Measurements from ENCODE around the gene CACNA1A. TPM values are rescaled to one million over a fixed set of nuclear protein-coding genes. Genes with fewer than 3 reads are reported as not detected.

The CACNA1A gene
- total and polyA plus RNA-seq, 2 of the 13 experiments (the other 11 are each of a cell fraction or from before 2014, with no cell fraction given) = not detected

- FAIRE-seq (no peak), DNase-seq (ENCODE audit: low spot score) (no peak), ATAC-seq (peak; percentile 28)
- Histone ChIP-seq H3K27ac (ENCODE audit: extremely low read length, insufficient read depth, low read length) (no peak overlapping the region), H3K36me3 (replicated peaks in 1 of 2; ENCODE audit: control insufficient read depth in 1 of 2, insufficient read depth in 2 of 2, low read length in 2 of 2) (no peaks in the 10 kb centered on the region), H3K4me1 (ENCODE audit: insufficient read depth, low read length) (peaks cover 10% of the 10 kb centered on the region), H3K4me2 (ENCODE audit: low read depth, low read length) (no peak overlapping the region), H3K79me2 (ENCODE audit: insufficient read depth, low read length) (no peaks in the 10 kb centered on the region), H3K9me3 (ENCODE audit: low read length) (no peaks in the 10 kb centered on the region), H3K4me3 (replicated peaks in 1 of 3; ENCODE audit: insufficient read depth in 1 of 3, low read depth in 2 of 3, low read length in 3 of 3) (no peak overlapping the region), H4K20me1 (ENCODE audit: insufficient read depth, low read length) (no peaks in the 10 kb centered on the region), H2AFZ (ENCODE audit: low read length) (no peak overlapping the region), H3K9ac (ENCODE audit: insufficient read depth, low read depth, low read length) (no peak overlapping the region), H3K27me3 (ENCODE audit: control insufficient read depth in 1 of 2, insufficient read depth in 2 of 2, low read length in 2 of 2) (no peaks in the 10 kb centered on the region; a peak in 2 of 5 replicates)
- 0 out of 2 replicates have a peak, but pooled peaks have one; percentile 31 for TF ChIP-seq ZNF263 (CRISPR knock-in tag; IDR thresholded peaks at IDR 0.05)
- TF ChIP-seq, protein P1, sequence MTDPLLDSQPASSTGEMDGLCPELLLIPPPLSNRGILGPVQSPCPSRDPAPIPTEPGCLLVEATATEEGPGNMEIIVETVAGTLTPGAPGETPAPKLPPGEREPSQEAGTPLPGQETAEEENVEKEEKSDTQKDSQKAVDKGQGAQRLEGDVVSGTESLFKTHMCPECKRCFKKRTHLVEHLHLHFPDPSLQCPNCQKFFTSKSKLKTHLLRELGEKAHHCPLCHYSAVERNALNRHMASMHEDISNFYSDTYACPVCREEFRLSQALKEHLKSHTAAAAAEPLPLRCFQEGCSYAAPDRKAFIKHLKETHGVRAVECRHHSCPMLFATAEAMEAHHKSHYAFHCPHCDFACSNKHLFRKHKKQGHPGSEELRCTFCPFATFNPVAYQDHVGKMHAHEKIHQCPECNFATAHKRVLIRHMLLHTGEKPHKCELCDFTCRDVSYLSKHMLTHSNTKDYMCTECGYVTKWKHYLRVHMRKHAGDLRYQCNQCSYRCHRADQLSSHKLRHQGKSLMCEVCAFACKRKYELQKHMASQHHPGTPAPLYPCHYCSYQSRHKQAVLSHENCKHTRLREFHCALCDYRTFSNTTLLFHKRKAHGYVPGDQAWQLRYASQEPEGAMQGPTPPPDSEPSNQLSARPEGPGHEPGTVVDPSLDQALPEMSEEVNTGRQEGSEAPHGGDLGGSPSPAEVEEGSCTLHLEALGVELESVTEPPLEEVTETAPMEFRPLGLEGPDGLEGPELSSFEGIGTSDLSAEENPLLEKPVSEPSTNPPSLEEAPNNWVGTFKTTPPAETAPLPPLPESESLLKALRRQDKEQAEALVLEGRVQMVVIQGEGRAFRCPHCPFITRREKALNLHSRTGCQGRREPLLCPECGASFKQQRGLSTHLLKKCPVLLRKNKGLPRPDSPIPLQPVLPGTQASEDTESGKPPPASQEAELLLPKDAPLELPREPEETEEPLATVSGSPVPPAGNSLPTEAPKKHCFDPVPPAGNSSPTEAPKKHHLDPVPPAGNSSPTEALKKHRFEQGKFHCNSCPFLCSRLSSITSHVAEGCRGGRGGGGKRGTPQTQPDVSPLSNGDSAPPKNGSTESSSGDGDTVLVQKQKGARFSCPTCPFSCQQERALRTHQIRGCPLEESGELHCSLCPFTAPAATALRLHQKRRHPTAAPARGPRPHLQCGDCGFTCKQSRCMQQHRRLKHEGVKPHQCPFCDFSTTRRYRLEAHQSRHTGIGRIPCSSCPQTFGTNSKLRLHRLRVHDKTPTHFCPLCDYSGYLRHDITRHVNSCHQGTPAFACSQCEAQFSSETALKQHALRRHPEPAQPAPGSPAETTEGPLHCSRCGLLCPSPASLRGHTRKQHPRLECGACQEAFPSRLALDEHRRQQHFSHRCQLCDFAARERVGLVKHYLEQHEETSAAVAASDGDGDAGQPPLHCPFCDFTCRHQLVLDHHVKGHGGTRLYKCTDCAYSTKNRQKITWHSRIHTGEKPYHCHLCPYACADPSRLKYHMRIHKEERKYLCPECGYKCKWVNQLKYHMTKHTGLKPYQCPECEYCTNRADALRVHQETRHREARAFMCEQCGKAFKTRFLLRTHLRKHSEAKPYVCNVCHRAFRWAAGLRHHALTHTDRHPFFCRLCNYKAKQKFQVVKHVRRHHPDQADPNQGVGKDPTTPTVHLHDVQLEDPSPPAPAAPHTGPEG (CRISPR knock-in tag; IDR thresholded peaks at IDR 0.05) = no peak
- in situ Hi-C loops (cut with HindIII; ENCODE audit: extremely low pct_ligation_motif_present, low pct_unique_long_range_greater_than_20kb) (no loop called here), intact Hi-C loops (cut with micrococcal nuclease; ENCODE audit: unreplicated experiment) (no loop called here)
- WGBS (ENCODE audit: low lambda C conversion rate) = 26% methylated on average over 12 of the region's 20 CpGs
- CTCF ChIA-PET (ENCODE audit: low intra/inter-chr PET ratio, low total read pairs) = no interaction called here
- POLR2A ChIA-PET = no interaction called here
- BruUV-seq (replicated peaks) = no TSS peak
Observed at GRCh38 chr19:13210941-13211340, 295.3 kb downstream of the CACNA1A start.

- no peak for ATAC-seq
- H3K36me3 ChIP-seq (replicated peaks in 1 of 2; ENCODE audit: control insufficient read depth in 1 of 2, insufficient read depth in 2 of 2, low read length in 2 of 2) = no peaks in the 10 kb centered on the region
- DNase-seq (ENCODE audit: low spot score) = no peak
- H3K9ac ChIP-seq (ENCODE audit: insufficient read depth, low read depth, low read length) = no peak overlapping the region
- intact Hi-C loops (cut with micrococcal nuclease; ENCODE audit: unreplicated experiment) (no loop called here), in situ Hi-C loops (cut with HindIII; ENCODE audit: extremely low pct_ligation_motif_present, low pct_unique_long_range_greater_than_20kb) (no loop called here)
- H3K4me3 ChIP-seq (replicated peaks in 1 of 3; ENCODE audit: insufficient read depth in 1 of 3, low read depth in 2 of 3, low read length in 3 of 3) = no peak overlapping the region
- no peaks in the 10 kb centered on the region for H3K9me3 ChIP-seq (ENCODE audit: low read length)
- H3K79me2 ChIP-seq (ENCODE audit: insufficient read depth, low read length) = no peaks in the 10 kb centered on the region
- H2AFZ ChIP-seq (ENCODE audit: low read length) = no peak overlapping the region
- H3K4me2 ChIP-seq (ENCODE audit: low read depth, low read length) = no peak overlapping the region
- no peaks in the 10 kb centered on the region; a peak in 2 of 5 replicates for H3K27me3 ChIP-seq (ENCODE audit: control insufficient read depth in 1 of 2, insufficient read depth in 2 of 2, low read length in 2 of 2)
- CTCF ChIA-PET (ENCODE audit: low intra/inter-chr PET ratio, low total read pairs) = no interaction called here
- FAIRE-seq = no peak
- peaks cover 7% of the 10 kb centered on the region for H3K4me1 ChIP-seq (ENCODE audit: insufficient read depth, low read length)
- H3K27ac ChIP-seq (ENCODE audit: extremely low read length, insufficient read depth, low read length) = no peak overlapping the region
- H4K20me1 ChIP-seq (ENCODE audit: insufficient read depth, low read length) = no peaks in the 10 kb centered on the region
- 46% methylated on average over 13 of the region's 13 CpGs for WGBS (ENCODE audit: low lambda C conversion rate)
- BruUV-seq (replicated peaks) = no TSS peak
- POLR2A ChIA-PET = no interaction called here
- no peak for TF ChIP-seq HNRNPH1 (optimal IDR thresholded peaks at IDR 0.05; ENCODE audit: low read depth, low read length)
- no peak for TF ChIP-seq PCBP2 (optimal IDR thresholded peaks at IDR 0.05; ENCODE audit: low read depth, low read length, poor library complexity, severe bottlenecking)
- no peak for TF ChIP-seq SKI (IDR thresholded peaks at IDR 0.05; ENCODE audit: partially characterized antibody)
- no peak for TF ChIP-seq EHMT2 (IDR thresholded peaks at IDR 0.05; ENCODE audit: borderline replicate concordance, low read depth, low read length)
- TF ChIP-seq AHDC1 (CRISPR knock-in tag; IDR thresholded peaks at IDR 0.05; ENCODE audit: borderline replicate concordance) = no peak
Observed at GRCh38 chr19:13210339-13210775, 295.9 kb downstream of the CACNA1A start.

All from HepG2 (cell line).